IMR-90 (cell line): Measurements from ENCODE around the gene C1orf74. TPM values are rescaled to one million over a fixed set of nuclear protein-coding genes. Genes with fewer than 3 reads are reported as not detected.

Experiments
- ATAC-seq: fragments of 200-7000 bp; cut with Tn5 transposase; 2 replicates; pipeline ENCODE4 v1.9.1; 2020; ENCODE audit warnings: low read depth, mild to moderate bottlenecking, moderate library complexity
- BruUV-seq: library from RNA; stranded (reverse); fragments of 400-500 nt; replicated peaks from 2 replicates; lab custom pipeline; 2021; lab: Mats Ljungman, UMichigan
- CTCF ChIA-PET: fragments of 300-600 bp; formaldehyde crosslinking; extraction: SDS; loops from one replicate; lab custom pipeline; 2021; ENCODE audit warnings: antibody characterized with exemption; lab: Yijun Ruan, JAX
- POLR2A ChIA-PET: fragments of 300-600 bp; sonication (Branson Sonifier 250); formaldehyde crosslinking; loops from one replicate; lab custom pipeline; 2022; ENCODE audit warnings: antibody characterized with exemption; ENCODE audit not compliant: unreplicated experiment; lab: Charles Lee
- DNase-seq: peaks from one replicate; pipeline ENCODE4 v3.0.0; 2013
- H2AFZ ChIP-seq: replicated peaks from 2 replicates; pipeline ENCODE3; 2013; ENCODE audit warnings: low read length, mild to moderate bottlenecking; ENCODE audit not compliant: poor library complexity
- H2AK5ac ChIP-seq: 2 replicates; pipeline ENCODE4 v1.6.1; 2013; ENCODE audit warnings: low read depth, low read length, inconsistent platforms
- H2AK9ac ChIP-seq: replicated peaks from 2 replicates; pipeline ENCODE3; 2013; ENCODE audit warnings: mild to moderate bottlenecking, low read depth, low read length, moderate library complexity; ENCODE audit not compliant: poor library complexity
- H2BK120ac ChIP-seq: 2 replicates; pipeline ENCODE4 v1.6.1; 2013; ENCODE audit warnings: low read depth, low read length, inconsistent platforms
- H2BK15ac ChIP-seq: 3 replicates; pipeline ENCODE4 v1.6.1; 2013; ENCODE audit warnings: low read depth, low read length, inconsistent platforms
- H2BK20ac ChIP-seq: 2 replicates; pipeline ENCODE4 v1.6.1; 2013; ENCODE audit warnings: low read depth, mild to moderate bottlenecking, inconsistent platforms, low read length, moderate library complexity
- H2BK5ac ChIP-seq: 2 replicates; pipeline ENCODE4 v1.6.1; 2013; ENCODE audit warnings: mild to moderate bottlenecking, low read depth, low read length, inconsistent platforms; ENCODE audit not compliant: poor library complexity, severe bottlenecking
- H3K14ac ChIP-seq: replicated peaks from 2 replicates; pipeline ENCODE4 v1.6.1; 2013; ENCODE audit warnings: low read depth, low read length, inconsistent platforms
- H3K18ac ChIP-seq: 2 replicates; pipeline ENCODE4 v1.6.1; 2013; ENCODE audit warnings: low read depth, low read length, control low read depth
- H3K23ac ChIP-seq: 2 replicates; pipeline ENCODE4 v1.6.1; 2013; ENCODE audit warnings: low read depth, low read length, inconsistent platforms
- H3K27ac ChIP-seq: 2 replicates; pipeline ENCODE4 v1.5.1; 2013; ENCODE audit warnings: mild to moderate bottlenecking, control low read depth, low read length; ENCODE audit not compliant: insufficient read depth
- H3K27me3 ChIP-seq: 2 replicates; pipeline ENCODE4 v1.6.1; 2013; ENCODE audit warnings: low read length; ENCODE audit not compliant: control insufficient read depth, insufficient read depth
- H3K36me3 ChIP-seq: 2 replicates; pipeline ENCODE4 v1.6.1; 2013; ENCODE audit warnings: low read length, mixed read lengths; ENCODE audit not compliant: control insufficient read depth, insufficient read depth
- H3K4ac ChIP-seq: 2 replicates; pipeline ENCODE4 v1.6.1; 2013; ENCODE audit warnings: low read depth, low read length, inconsistent platforms
- H3K4me1 ChIP-seq: 2 replicates; pipeline ENCODE4 v1.6.1; 2013; ENCODE audit warnings: low read length, mixed read lengths; ENCODE audit not compliant: control insufficient read depth, insufficient read depth
- H3K4me2 ChIP-seq: 2 replicates; pipeline ENCODE4 v1.6.1; 2013; ENCODE audit warnings: low read depth, mild to moderate bottlenecking, control low read depth, low read length, moderate library complexity
- H3K4me3 ChIP-seq: 2 replicates; pipeline ENCODE4 v1.5.1; 2013; ENCODE audit warnings: low read depth, mild to moderate bottlenecking, control low read depth, low read length, moderate library complexity; ENCODE audit not compliant: insufficient read depth
- H3K56ac ChIP-seq: 2 replicates; pipeline ENCODE4 v1.6.1; 2013; ENCODE audit warnings: low read length, inconsistent platforms; ENCODE audit not compliant: insufficient read depth; ENCODE audit errors: extremely low read depth
- H3K79me1 ChIP-seq, 2 experiments: 2 replicates each; pipeline ENCODE4 v1.6.1; 2013; ENCODE audit warnings: low read length in 2 of 2, inconsistent platforms in 1 of 2, low read depth in 1 of 2
- H3K9ac ChIP-seq: 2 replicates; pipeline ENCODE4 v1.6.1; 2013; ENCODE audit warnings: low read depth, low read length, control low read depth
- H3K9me1 ChIP-seq: 2 replicates; pipeline ENCODE4 v1.6.1; 2013; ENCODE audit warnings: low read length, inconsistent platforms; ENCODE audit not compliant: insufficient read depth
- H3K9me3 ChIP-seq: 2 replicates; pipeline ENCODE4 v1.6.1; 2013; ENCODE audit warnings: low read length; ENCODE audit not compliant: control insufficient read depth, insufficient read depth
- H4K20me1 ChIP-seq: 2 replicates; pipeline ENCODE4 v1.6.1; 2013; ENCODE audit warnings: low read length, inconsistent platforms; ENCODE audit not compliant: insufficient read depth
- H4K5ac ChIP-seq: 2 replicates; pipeline ENCODE4 v1.6.1; 2013; ENCODE audit warnings: mild to moderate bottlenecking, low read depth, low read length, control low read depth
- H4K8ac ChIP-seq, 2 experiments: 2 replicates each; pipeline ENCODE4 v1.6.1; 2013; ENCODE audit warnings: low read depth in 2 of 2, low read length in 2 of 2, control low read depth in 1 of 2, inconsistent platforms in 1 of 2
- H4K91ac ChIP-seq: 2 replicates; pipeline ENCODE4 v1.6.1; 2013; ENCODE audit warnings: low read depth, low read length, inconsistent platforms; ENCODE audit not compliant: insufficient read depth
- BHLHE40 ChIP-seq: fragments of 150-350 bp; IDR thresholded peaks from 2 replicates; pipeline ENCODE4 v1.6.1; 2016; ENCODE audit warnings: mild to moderate bottlenecking, low read depth, low read length
- CEBPB ChIP-seq: IDR thresholded peaks from 2 replicates; pipeline ENCODE4 v1.6.1; 2012; ENCODE audit warnings: low read depth, low read length, improper control_type of control experiment
- CHD1 ChIP-seq: IDR thresholded peaks from 2 replicates; pipeline ENCODE4 v1.6.1; 2012; ENCODE audit warnings: low read depth, low read length, improper control_type of control experiment
- CTCF ChIP-seq: conservative IDR thresholded peaks from 2 replicates; pipeline ENCODE4 v1.5.1; 2012; ENCODE audit warnings: mild to moderate bottlenecking, low read depth, low read length, improper control_type of control experiment
- ELK1 ChIP-seq: fragments of 150-350 bp; IDR thresholded peaks from 2 replicates; pipeline ENCODE4 v1.6.1; 2016; ENCODE audit warnings: low read depth, mild to moderate bottlenecking, low read length, moderate library complexity, borderline replicate concordance
- FOS ChIP-seq: fragments of 150-350 bp; IDR thresholded peaks from 2 replicates; pipeline ENCODE4 v1.6.1; 2016; ENCODE audit warnings: low read depth, low read length
- MAFK ChIP-seq: IDR thresholded peaks from 2 replicates; pipeline ENCODE4 v1.6.1; 2012; ENCODE audit warnings: low read depth, low read length, improper control_type of control experiment
- MAZ ChIP-seq: IDR thresholded peaks from 2 replicates; pipeline ENCODE4 v1.6.1; 2012; ENCODE audit warnings: low read depth, mild to moderate bottlenecking, low read length, improper control_type of control experiment, moderate library complexity, borderline replicate concordance
- MXI1 ChIP-seq: IDR thresholded peaks from 2 replicates; pipeline ENCODE4 v1.6.1; 2012; ENCODE audit warnings: low read depth, mild to moderate bottlenecking, low read length, moderate library complexity, borderline replicate concordance
- NFE2L2 ChIP-seq: fragments of 150-350 bp; IDR thresholded peaks from 2 replicates; pipeline ENCODE4 v1.6.1; 2016; ENCODE audit warnings: low read depth, mild to moderate bottlenecking, low read length
- POLR2A ChIP-seq: IDR thresholded peaks from 2 replicates; pipeline ENCODE4 v1.6.1; 2012; ENCODE audit warnings: mild to moderate bottlenecking, low read depth, low read length
- RAD21 ChIP-seq: IDR thresholded peaks from 2 replicates; pipeline ENCODE4 v1.6.1; 2012; ENCODE audit warnings: low read length, improper control_type of control experiment
- RCOR1 ChIP-seq: IDR thresholded peaks from 2 replicates; pipeline ENCODE4 v1.6.1; 2012; ENCODE audit warnings: mild to moderate bottlenecking, low read length, improper control_type of control experiment; ENCODE audit not compliant: insufficient replicate concordance
- RFX5 ChIP-seq: IDR thresholded peaks from 2 replicates; pipeline ENCODE4 v1.8.0; 2012; ENCODE audit warnings: low read depth, mild to moderate bottlenecking, low read length, moderate library complexity
- SMC3 ChIP-seq: fragments of 150-350 bp; IDR thresholded peaks from 2 replicates; pipeline ENCODE4 v1.6.1; 2016; ENCODE audit warnings: low read depth, mild to moderate bottlenecking, antibody characterized with exemption, low read length, moderate library complexity
- USF2 ChIP-seq: fragments of 150-350 bp; IDR thresholded peaks from 2 replicates; pipeline ENCODE4 v1.6.1; 2017; ENCODE audit warnings: mild to moderate bottlenecking, antibody characterized with exemption, low read length, low read depth
- dilution Hi-C: fragments of 300-500 bp; cut with HindIII; formaldehyde crosslinking; loops from one replicate; pipeline ENCODE4 v1.14.3; 2018; ENCODE audit warnings: low sequenced_read_pairs; ENCODE audit not compliant: unreplicated experiment
- in situ Hi-C: fragments of 300-500 bp; cut with MboI; formaldehyde crosslinking; loops from 3 replicates; pipeline ENCODE4 v1.14.3; 2019; ENCODE audit warnings: low sequenced_read_pairs, inconsistent platforms, mixed read lengths
- intact Hi-C: fragments of 100-400 bp; cut with micrococcal nuclease; formaldehyde crosslinking; loops from 2 replicates; pipeline ENCODE4 v1.10.0; 2022
- polyA plus RNA-seq, 3 experiments: library from polyadenylated mRNA; depleted of rRNA; stranded (reverse); fragments of >200 nt; gene quantifications; 2 replicates each; pipeline ENCODE4 v1.2.3, GENCODE V29; 2012; ENCODE audit warnings: low replicate concordance in 1 of 3
- total RNA-seq: library from RNA; depleted of rRNA; stranded (reverse); fragments of >200 nt; gene quantifications from 2 replicates; pipeline ENCODE4 v1.2.3, GENCODE V29; 2012

C1orf74 gene
- total and polyA plus RNA-seq, 2 of the 4 experiments (the other 2 are of a cell fraction) = 1.1 to 4.3 TPM

- in situ Hi-C loops (no loop called here), dilution Hi-C loops (no loop called here), intact Hi-C loops (no loop called here)
- no peak overlapping the region for H4K91ac ChIP-seq
- DNase-seq (no peak), ATAC-seq (no peak)
- peaks cover 25% of the 10 kb centered on the region for H3K9me1 ChIP-seq
- H4K5ac ChIP-seq = no peak overlapping the region
- H3K18ac ChIP-seq = no peak overlapping the region
- H4K20me1 ChIP-seq = no peaks in the 10 kb centered on the region
- H2AK9ac ChIP-seq = no peak overlapping the region
- no peak overlapping the region for H2AFZ ChIP-seq
- no peak for TF ChIP-seq SMC3
- no peak for TF ChIP-seq USF2
- no peak for TF ChIP-seq MXI1
- no peak for TF ChIP-seq MAFK
- no peak for TF ChIP-seq RCOR1
- TF ChIP-seq BHLHE40 = no peak
- no peak for TF ChIP-seq POLR2A
- TF ChIP-seq MAZ = no peak
- no peak for TF ChIP-seq RAD21
- TF ChIP-seq CHD1 = no peak
- TF ChIP-seq NFE2L2 = no peak
- TF ChIP-seq RFX5 = no peak
- TF ChIP-seq CEBPB = no peak
- TF ChIP-seq FOS = no peak
- TF ChIP-seq ELK1 = no peak
- TF ChIP-seq CTCF = no peak
- H2BK15ac ChIP-seq = no peak overlapping the region
- ChIA-PET POLR2A (no interaction called here), CTCF (no interaction called here)
- H2BK5ac ChIP-seq = no peak overlapping the region
- H3K4me1 ChIP-seq = peaks cover 11% of the 10 kb centered on the region
- H3K79me1 ChIP-seq = peaks cover 0 to 12% of the 10 kb centered on the region in 2 experiments; a peak in 2 of 4 replicates
- no peak overlapping the region for H3K4me3 ChIP-seq
- no peak overlapping the region for H3K23ac ChIP-seq
- no peaks in the 10 kb centered on the region for H3K36me3 ChIP-seq
- H3K27ac ChIP-seq = no peak overlapping the region
- no peaks in the 10 kb centered on the region for H3K9me3 ChIP-seq
- H2BK20ac ChIP-seq = no peak overlapping the region
- no peak overlapping the region for H2AK5ac ChIP-seq
- H4K8ac ChIP-seq = no peak overlapping the region
- H3K9ac ChIP-seq = no peak overlapping the region
- no peaks in the 10 kb centered on the region for H3K27me3 ChIP-seq
- H3K4ac ChIP-seq = no peak overlapping the region
- H3K14ac ChIP-seq = no peak overlapping the region
- no peak overlapping the region for H3K4me2 ChIP-seq
- BruUV-seq = no TSS peak
- no peak overlapping the region for H3K56ac ChIP-seq
- H2BK120ac ChIP-seq = no peak overlapping the region
Observed at GRCh38 chr1:209767096-209767495, 17.3 kb downstream of the C1orf74 start.
